Superior temporal gyrus (tissue), 1 donor: ENCODE data around the gene ADSL.

ENCODE experiments used
- DNase-seq: peaks from one replicate; pipeline ENCODE4 v3.0.0-alpha.2; 2016; ENCODE audit errors: extremely low spot score

ADSL gene

DNA sequence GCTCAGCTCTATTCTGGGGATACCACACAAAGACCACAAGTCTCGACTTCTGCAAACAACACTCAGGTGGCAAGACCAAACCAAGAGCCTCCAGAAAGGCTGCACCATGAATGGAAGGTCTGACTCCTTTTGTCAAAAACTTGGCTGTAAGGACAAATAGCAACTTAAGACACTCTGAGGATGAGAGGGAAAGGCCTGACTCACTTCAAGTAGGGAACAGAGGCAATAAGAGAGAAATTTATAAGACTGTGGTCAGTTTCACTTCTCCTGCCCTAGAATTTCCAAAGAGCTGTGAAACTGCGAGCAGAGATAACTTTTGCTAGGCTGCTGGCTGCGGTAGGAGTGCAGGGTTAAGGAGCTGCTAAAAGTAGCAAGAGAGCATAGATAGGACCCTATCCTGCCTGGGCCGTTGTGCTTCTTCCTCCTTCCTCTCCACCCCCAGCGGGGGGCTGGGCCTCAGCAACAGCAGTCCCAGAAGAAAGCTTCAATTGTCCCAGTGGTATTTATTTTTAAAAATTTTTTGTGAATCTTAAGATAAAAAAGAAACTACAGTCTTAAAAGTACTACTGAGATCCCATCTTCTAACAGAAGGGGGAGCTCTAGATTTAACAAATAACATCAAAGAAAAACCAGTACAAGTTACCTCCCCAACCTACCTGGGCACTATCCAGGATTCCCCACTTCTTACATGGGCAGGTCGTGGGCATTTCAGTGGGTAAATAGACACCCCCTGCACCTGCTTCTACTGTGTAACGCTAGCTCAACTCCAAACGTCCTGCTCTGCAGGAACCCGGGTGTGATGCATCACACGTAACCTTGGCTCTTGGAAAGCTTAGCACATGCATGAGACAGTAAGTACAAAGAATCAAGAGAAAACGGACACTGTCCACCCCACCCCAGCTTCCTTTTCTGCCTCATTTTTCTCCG, 90.5 kb downstream of the ADSL start:
- peak; percentile 82 for DNase-seq
